GM18508 (cell line): ENCODE results near the gene MTMR8.
"Not testable (repeated sequence)": the region's sequence is repeated elsewhere in the genome, so short reads cannot be mapped to it uniquely, and the experiment has no call there.

ENCODE experiments used
- ATAC-seq: cut with Tn5 transposase; IDR thresholded peaks from one replicate; pipeline ENCODE4 v1.9.1; 2021; ENCODE audit warnings: moderate number of reproducible peaks; ENCODE audit not compliant: insufficient read depth, unreplicated experiment

Gene MTMR8

GRCh38 chrX:64394874-64395567 is at the start of gene MTMR8:
Gene MTMR8, minus strand, starts transcription at chrX:64395452. Its CDS starts 89 bp downstream, at chrX:64395363.
- peak; percentile 87 for ATAC-seq

DNA sequence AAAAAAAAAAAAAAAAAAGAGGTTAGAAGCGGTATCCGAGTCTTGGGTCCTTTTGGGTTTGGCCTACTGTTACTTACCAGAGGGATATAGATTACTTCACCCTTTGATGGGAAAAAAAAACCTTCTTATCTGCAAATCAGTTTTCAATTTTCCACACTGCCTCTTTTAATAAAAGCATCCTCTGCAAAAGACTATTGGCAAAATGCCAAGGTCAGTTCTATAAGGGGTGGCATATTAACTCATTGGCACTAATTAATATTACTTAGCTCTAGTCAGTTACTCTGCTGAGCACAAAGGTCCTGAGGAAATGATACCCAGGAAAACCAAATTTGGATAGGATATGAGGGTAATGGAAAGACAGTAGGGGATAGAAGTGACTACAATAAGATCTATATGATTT is 44.3 kb upstream of the MTMR8 start:
- ATAC-seq: no peak

DNA sequence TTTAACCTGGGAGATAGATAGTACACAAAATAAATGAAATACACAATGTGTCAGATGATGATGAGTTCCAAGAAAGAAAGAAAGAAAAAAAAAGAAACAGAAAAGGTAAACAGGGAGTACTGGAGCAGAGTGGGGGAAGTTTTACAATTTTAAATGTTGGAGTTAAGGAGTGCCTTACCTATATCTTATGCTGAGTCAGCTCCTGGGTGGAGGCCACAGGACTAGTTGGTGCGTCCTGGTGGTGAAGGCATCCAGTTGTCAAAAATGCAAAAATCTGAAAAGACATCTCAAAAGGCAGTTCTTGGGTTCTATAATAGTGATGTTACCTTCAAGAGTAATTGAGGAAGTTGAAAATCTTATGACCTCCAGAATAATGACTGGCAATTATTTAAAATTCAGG is 42.4 kb upstream of the MTMR8 start:
- no peak for ATAC-seq

GRCh38 chrX:64437218-64437617 is 42.0 kb upstream of the MTMR8 start:
- ATAC-seq: no peak

- ATAC-seq: no peak
Observed at GRCh38 chrX:64428371-64428770, 33.1 kb upstream of the MTMR8 start.

GRCh38 chrX:64427787-64428186 is 32.5 kb upstream of the MTMR8 start:
- peak; percentile 94 for ATAC-seq

DNA sequence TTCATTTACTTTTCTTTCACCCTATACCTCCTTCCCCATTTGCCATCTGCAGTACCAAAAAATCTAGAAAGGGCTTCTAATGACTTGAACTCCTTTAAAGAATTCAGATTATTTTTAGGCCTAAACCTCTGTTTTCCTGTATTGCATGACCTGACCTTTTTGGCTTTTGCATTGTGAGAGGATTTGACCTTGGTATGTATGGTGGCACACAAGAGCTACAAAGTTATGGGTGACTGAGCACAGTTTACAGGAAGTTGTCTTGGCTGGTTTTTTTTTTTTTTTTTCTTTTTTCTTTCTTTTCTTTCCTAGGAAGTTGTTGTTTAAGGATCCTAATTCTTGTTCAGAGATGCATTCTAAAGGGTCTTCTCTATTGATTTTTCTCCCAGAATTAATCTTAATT is 32.0 kb upstream of the MTMR8 start:
- ATAC-seq: no peak

DNA sequence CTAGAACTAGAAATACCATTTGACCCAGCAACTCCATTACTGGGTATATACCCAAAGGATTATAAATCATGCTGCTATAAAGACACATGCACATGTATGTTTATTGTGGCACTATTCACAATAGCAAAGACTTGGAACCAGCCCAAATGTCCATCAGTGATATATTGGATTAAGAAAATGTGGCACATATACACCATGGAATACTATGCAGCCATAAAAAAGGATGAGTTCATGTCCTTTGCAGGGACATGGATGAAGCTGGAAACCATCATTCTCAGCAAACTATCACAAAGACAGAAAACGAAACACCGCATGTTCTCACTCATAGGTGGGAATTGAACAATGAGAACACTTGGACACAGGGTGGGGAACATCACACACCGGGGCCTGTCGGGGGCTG is 14.5 kb upstream of the MTMR8 start:
- not testable (repeated sequence) for ATAC-seq

DNA sequence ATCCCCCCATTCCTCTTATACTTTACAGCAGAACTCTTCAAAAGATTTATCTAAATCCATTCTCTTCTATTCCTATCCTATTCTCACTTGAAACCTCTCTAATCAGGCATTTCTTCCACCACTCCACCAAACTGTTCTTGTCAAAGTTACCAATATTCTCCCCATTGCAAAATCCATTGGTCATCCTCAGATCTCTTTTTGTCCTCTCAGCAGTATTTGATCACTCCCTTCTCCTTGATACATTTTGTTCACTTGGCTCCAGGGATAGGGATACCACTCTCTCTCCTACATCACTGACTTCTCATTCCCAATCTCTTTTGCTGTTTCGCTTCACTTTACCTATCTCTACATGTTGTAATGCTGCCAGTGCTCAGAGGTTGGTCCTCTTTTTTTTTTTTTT is 2.8 kb upstream of the MTMR8 start:
- no peak for ATAC-seq

DNA sequence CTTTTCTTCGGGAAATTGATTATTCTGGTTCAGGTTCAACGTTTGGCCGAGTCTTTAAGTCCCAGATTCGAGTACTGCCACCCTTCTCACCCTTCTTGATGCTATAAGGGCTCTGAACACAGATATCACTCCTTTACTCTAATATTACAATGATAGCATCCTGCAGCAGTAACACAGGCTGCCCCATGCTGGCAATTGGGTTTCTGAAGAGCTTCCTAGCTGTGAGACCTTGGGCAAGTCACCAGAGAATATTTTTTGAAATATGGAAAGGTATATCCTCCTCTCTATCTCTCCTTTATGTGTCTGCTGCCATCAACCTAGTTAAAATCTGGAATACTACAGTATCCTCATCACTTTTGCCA is 297 bp upstream of the MTMR8 start:
- peak; percentile 8 for ATAC-seq

DNA sequence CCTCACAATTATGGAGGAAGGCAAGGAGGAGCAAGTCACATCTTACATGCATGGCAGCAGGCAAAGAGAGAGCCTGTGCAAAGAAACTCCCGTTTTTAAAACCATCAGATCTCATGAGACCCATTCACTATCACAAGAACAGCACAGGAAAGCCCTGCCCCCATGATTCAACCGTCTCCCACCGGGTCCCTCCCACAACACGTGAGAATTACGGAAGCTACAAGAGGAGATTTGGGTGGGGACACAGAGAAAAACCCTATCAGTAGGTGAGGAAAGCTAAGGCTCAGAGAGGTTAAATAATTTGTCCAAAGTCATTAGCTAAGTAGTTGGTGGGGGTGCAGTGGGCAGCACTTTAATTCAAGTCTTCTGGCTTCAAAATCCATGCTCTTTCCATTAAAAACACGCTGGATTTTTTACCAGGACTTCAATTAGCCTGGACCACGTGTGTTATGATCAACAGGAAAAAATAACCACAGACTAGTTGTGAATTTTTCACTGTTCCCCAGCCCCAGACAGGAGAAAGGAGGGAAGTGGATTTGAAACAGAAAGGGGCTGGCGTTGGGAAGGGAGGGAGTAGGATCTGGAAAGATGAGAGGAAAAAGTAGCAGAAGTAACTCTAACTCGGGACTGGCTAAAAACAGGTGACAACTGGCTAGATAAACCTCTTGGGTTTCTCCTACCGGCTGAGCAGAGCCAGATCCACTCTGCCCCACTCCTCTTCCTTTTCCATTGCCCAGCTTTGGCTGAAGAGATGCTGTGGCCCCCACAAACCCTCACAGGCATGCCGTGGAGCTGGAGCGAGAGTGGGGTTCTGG is 986 bp downstream of the MTMR8 start:
- peak; percentile 11 for ATAC-seq

DNA sequence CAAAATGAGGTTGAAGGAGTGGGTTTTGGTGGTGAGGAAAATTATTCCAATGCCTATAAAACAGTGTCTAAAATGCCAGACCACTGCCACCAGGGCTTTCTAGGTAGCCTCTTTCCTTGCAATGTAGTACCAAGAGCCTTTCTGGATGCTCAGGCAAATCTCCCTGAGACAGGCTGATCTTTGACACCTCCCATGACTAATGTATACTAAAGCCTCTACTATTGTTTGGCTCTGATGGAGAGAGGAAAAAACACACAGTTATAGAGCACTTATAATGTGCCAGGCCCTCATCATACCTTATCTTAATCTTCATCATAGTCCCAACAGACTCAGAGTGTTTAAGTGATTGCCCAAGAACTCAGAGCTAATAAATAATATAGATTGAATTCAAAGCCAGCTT is 5.8 kb downstream of the MTMR8 start:
- no peak for ATAC-seq

- not testable (repeated sequence) for ATAC-seq
Observed at GRCh38 chrX:64380789-64381188, 14.5 kb downstream of the MTMR8 start.

GRCh38 chrX:64379924-64380323 is 15.3 kb downstream of the MTMR8 start:
- no peak for ATAC-seq

DNA sequence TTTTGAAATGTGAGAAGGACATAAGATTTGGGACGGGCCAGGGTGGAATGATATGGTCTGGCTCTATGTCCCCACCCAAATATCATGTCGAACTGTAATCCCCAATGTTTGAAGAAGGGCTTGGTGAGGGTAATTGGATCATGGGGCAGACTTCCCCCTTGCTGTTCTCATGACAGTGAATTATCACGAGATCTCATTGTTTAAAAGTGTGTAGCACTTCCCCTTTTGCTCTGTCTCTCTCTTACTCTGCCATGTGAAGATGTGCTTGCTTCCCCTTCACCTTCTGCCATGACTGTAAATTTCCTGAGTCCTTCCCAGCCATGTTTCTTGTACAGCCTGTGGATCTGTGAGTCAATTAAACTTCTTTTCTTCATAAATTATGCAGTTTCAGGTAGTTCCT is 17.5 kb downstream of the MTMR8 start:
- ATAC-seq: no peak

- no peak for ATAC-seq
Observed at GRCh38 chrX:64352081-64352480, 43.2 kb downstream of the MTMR8 start.

- ATAC-seq: no peak
Observed at GRCh38 chrX:64350521-64350920, 44.7 kb downstream of the MTMR8 start.

DNA sequence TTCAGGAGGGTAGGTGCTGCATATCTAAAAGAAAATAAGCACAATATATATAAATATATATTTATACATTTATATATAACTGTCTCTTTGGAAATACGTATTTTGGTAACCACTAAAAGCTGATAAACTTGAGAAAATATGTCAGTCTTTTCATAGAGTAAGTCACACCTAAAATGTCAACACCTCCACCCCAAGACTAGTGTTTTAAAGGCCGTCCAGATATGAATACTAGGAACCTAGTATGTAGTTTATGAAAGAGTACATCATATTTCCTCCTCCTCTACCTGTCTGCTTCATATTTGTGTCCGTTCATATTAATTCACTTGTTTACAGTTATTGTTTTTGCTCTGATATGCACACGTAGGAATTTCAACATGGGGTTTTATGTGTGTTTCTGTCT is 45.2 kb downstream of the MTMR8 start:
- no peak for ATAC-seq

DNA sequence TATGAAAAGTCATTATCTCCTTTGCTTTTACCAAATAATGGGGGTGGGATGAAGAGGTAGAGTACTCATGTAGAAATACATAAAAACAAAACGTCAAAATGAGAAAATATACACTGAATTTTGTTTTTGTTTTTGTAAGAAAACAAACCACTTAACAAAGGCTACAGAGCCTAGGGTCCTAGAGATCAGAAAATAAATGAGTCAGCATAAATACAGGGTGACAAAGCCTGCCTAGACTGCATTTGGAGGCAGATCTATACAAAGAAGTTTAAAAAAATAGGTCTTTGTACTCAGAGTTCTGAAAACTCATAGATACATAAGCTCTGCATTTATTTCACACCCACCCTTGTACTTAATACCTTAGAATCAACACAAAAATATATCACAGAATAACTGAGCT is 52.4 kb downstream of the MTMR8 start:
- ATAC-seq: no peak

DNA sequence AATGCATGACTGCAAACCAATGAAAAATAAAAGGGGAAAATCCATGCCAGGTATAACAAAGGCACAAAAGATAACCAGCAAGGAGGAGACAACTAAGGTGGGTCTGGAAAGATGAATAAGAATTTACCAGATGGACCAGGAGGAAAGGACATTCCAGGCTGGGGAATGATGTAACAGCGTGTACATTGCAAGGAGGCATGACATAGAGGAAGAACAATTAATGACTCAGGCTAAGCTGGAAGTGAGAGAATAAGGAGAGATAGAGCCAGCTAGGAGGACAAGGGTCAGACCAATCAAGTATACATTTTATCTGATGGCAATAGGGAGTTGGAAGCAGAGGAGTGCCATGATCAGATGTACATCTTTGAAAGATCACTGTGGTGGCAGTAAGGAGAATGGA is 57.0 kb downstream of the MTMR8 start:
- ATAC-seq: no peak

GRCh38 chrX:64334467-64334866 is 60.8 kb downstream of the MTMR8 start:
- ATAC-seq: no peak

DNA sequence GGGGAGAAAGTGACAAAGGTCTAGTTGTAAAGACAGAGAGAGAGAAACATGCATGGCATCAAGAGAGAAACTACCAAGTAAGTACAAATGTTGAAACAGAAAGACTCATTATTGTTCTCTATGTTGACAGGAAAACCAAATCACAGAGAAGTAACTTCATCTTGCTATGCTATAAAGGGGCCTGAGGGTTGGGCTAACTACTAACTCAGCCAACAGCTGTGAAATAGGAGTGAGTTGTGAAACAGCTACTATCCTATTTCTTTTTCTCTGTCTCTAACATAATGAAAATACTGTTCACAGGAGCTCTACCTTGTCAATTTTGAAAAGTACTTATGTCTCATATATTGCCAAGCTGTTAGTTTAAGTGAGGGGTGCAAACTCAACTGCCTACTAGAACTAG is 65.0 kb downstream of the MTMR8 start:
- no peak for ATAC-seq
